Kidney epithelial cell (primary cell): ENCODE results near the gene NIPBL. TPM values are rescaled to one million over a fixed set of nuclear protein-coding genes. Genes with fewer than 3 reads are reported as not detected.

Experiments
- DNase-seq: peaks from one replicate; pipeline ENCODE4 v3.0.0-alpha.2; 2010; ENCODE audit warnings: low read depth
- H3K27me3 ChIP-seq: 2 replicates; pipeline ENCODE4 v1.6.0; 2011; ENCODE audit warnings: low read length; ENCODE audit not compliant: control insufficient read depth, insufficient read depth
- H3K36me3 ChIP-seq: 2 replicates; pipeline ENCODE4 v1.5.1; 2011; ENCODE audit warnings: low read length; ENCODE audit not compliant: control insufficient read depth, insufficient read depth
- H3K4me3 ChIP-seq: 2 replicates; pipeline ENCODE4 v1.5.1; 2011; ENCODE audit warnings: low read depth, mild to moderate bottlenecking, control low read depth, low read length
- CTCF ChIP-seq: IDR thresholded peaks from 2 replicates; pipeline ENCODE4 v1.5.1; 2011; ENCODE audit warnings: mild to moderate bottlenecking, moderate library complexity, low read length, control low read depth, inconsistent platforms; ENCODE audit not compliant: insufficient read depth, poor library complexity, severe bottlenecking
- total RNA-seq: library from RNA; depleted of rRNA; stranded (reverse); fragments of >200 nt; gene quantifications from 2 replicates; pipeline ENCODE4 v1.2.3, GENCODE V29; 2015

The NIPBL gene
- total RNA-seq, 1 donor from 2014 or later = 21.1 TPM

- Histone ChIP-seq H3K4me3 (no peak overlapping the region), H3K36me3 (no peaks in the 10 kb centered on the region), H3K27me3 (no peaks in the 10 kb centered on the region)
- DNase-seq = no peak
- TF ChIP-seq CTCF = no peak
Observed at GRCh38 chr5:36939969-36940858, 63.6 kb downstream of the NIPBL start.

GRCh38 chr5:36943584-36943983, 67.0 kb downstream of the NIPBL start:
- DNase-seq = no peak
- TF ChIP-seq CTCF = no peak
- Histone ChIP-seq H3K4me3 (no peak overlapping the region), H3K36me3 (no peaks in the 10 kb centered on the region), H3K27me3 (no peaks in the 10 kb centered on the region)

GRCh38 chr5:36944024-36944423, 67.5 kb downstream of the NIPBL start:
- H3K4me3 ChIP-seq = no peak overlapping the region
- no peak for TF ChIP-seq CTCF
- no peaks in the 10 kb centered on the region for H3K36me3 ChIP-seq
- DNase-seq = no peak
- H3K27me3 ChIP-seq = no peaks in the 10 kb centered on the region

GRCh38 chr5:36944607-36945225, 68.1 kb downstream of the NIPBL start:
- Histone ChIP-seq H3K27me3 (no peaks in the 10 kb centered on the region), H3K36me3 (no peaks in the 10 kb centered on the region), H3K4me3 (no peak overlapping the region)
- TF ChIP-seq CTCF = peak; percentile 45
- no peak for DNase-seq

GRCh38 chr5:36945687-36946086, 69.1 kb downstream of the NIPBL start:
- Histone ChIP-seq H3K27me3 (no peaks in the 10 kb centered on the region), H3K36me3 (no peaks in the 10 kb centered on the region), H3K4me3 (no peak overlapping the region)
- no peak for DNase-seq
- TF ChIP-seq CTCF = no peak
